GM12878 (cell line): Measurements from ENCODE around the gene GSE1. TPM values are rescaled to one million over a fixed set of nuclear protein-coding genes. Genes with fewer than 3 reads are reported as not detected.

Experiments
- ATAC-seq: fragments of 200-7000 bp; cut with Tn5 transposase; 3 replicates; pipeline ENCODE4 v1.9.1; 2020; ENCODE audit warnings: mild to moderate bottlenecking, moderate library complexity
- BruUV-seq: library from RNA; stranded (reverse); fragments of 400-500 nt; replicated peaks from 2 replicates; lab custom pipeline; 2021; lab: Mats Ljungman, UMichigan
- CTCF ChIA-PET: fragments of 300-600 bp; sonication (Branson Sonifier 250); formaldehyde crosslinking; extraction: SDS; loops from one replicate; lab custom pipeline; 2021; ENCODE audit warnings: inconsistent platforms; lab: Yijun Ruan, JAX
- POLR2A ChIA-PET: fragments of 350-600 bp; formaldehyde crosslinking; extraction: SDS; loops from one replicate; lab custom pipeline; 2021; ENCODE audit warnings: inconsistent platforms; lab: Charles Lee
- RAD21 ChIA-PET: fragments of 300-600 bp; sonication (Branson Sonifier 250); formaldehyde crosslinking; loops from one replicate; lab custom pipeline; 2023; ENCODE audit warnings: antibody characterized with exemption; ENCODE audit not compliant: unreplicated experiment; lab: Charles Lee
- SMC1A ChIA-PET: fragments of 300-600 bp; sonication (Branson Sonifier 250); formaldehyde crosslinking; loops from one replicate; lab custom pipeline; 2023; ENCODE audit not compliant: unreplicated experiment, uncharacterized antibody; lab: Charles Lee
- DNase-seq: peaks from one replicate; pipeline ENCODE4 v3.0.0-alpha.2; 2011; ENCODE audit warnings: low read depth, low spot score
- FAIRE-seq: peaks from 3 replicates; lab custom pipeline; 2011; peaks lifted over from hg19 to GRCh38; lab: Jason Lieb, UNC
- H2AFZ ChIP-seq: 2 replicates; pipeline ENCODE4 v1.6.0; 2011; ENCODE audit warnings: low read depth, low read length, control low read depth; ENCODE audit not compliant: control insufficient read depth
- H3K27ac ChIP-seq: 2 replicates; pipeline ENCODE4 v1.5.1; 2011; ENCODE audit warnings: control low read depth; ENCODE audit not compliant: control insufficient read depth, insufficient read depth
- H3K27me3 ChIP-seq, 2 experiments: replicated peaks in 1 of 2; 2 replicates each; pipeline versions ENCODE4 v1.6.0 to v1.6.1; 2011; ENCODE audit warnings: low read length in 1 of 2; ENCODE audit not compliant: control insufficient read depth in 2 of 2, insufficient read depth in 2 of 2
- H3K36me3 ChIP-seq, 2 experiments: 2 replicates each; pipeline ENCODE4 v1.5.1; 2011; ENCODE audit warnings: low read length in 1 of 2; ENCODE audit not compliant: control insufficient read depth in 2 of 2, insufficient read depth in 2 of 2
- H3K4me1 ChIP-seq: 2 replicates; pipeline ENCODE4 v1.6.1; 2011; ENCODE audit warnings: mild to moderate bottlenecking, low read length, moderate library complexity, mixed read lengths; ENCODE audit not compliant: control insufficient read depth, insufficient read depth
- H3K4me2 ChIP-seq: 2 replicates; pipeline ENCODE4 v1.6.0; 2011; ENCODE audit warnings: control low read depth; ENCODE audit not compliant: control insufficient read depth, insufficient read depth
- H3K4me3 ChIP-seq: fragments of 200-600 bp; sonication (generic); 2 replicates; pipeline ENCODE4 v1.5.1; 2016
- H3K79me2 ChIP-seq: 2 replicates; pipeline ENCODE4 v1.6.0; 2011; ENCODE audit warnings: low read length; ENCODE audit not compliant: control insufficient read depth, insufficient read depth
- H3K9ac ChIP-seq: 2 replicates; pipeline ENCODE4 v1.8.0; 2011; ENCODE audit warnings: low read length, control low read depth, mixed read lengths; ENCODE audit not compliant: control insufficient read depth, insufficient read depth
- H3K9me3 ChIP-seq: replicated peaks from 3 replicates; pipeline ENCODE4 v1.5.1; 2011; ENCODE audit warnings: mild to moderate bottlenecking, low read length; ENCODE audit not compliant: control insufficient read depth, insufficient read depth
- H4K20me1 ChIP-seq: 2 replicates; pipeline ENCODE4 v1.6.0; 2011; ENCODE audit not compliant: control insufficient read depth, insufficient read depth
- ATF3 ChIP-seq: IDR thresholded peaks from 2 replicates; pipeline ENCODE4 v1.6.1; 2011; ENCODE audit warnings: low read depth, mild to moderate bottlenecking, low read length, moderate library complexity, borderline replicate concordance; ENCODE audit errors: extremely low read depth
- BACH1 ChIP-seq: fragments of 450-650 bp; IDR thresholded peaks from 2 replicates; pipeline ENCODE4 v1.6.1; 2017; ENCODE audit warnings: mild to moderate bottlenecking, borderline replicate concordance
- BMI1 ChIP-seq: fragments of 450-650 bp; IDR thresholded peaks from 2 replicates; pipeline ENCODE4 v1.6.1; 2016; ENCODE audit warnings: mild to moderate bottlenecking, moderate library complexity, borderline replicate concordance
- CBX3 ChIP-seq: fragments of 200-600 bp; sonication (generic); IDR thresholded peaks from 2 replicates; pipeline ENCODE4 v1.6.1; 2016; ENCODE audit warnings: low read depth, borderline replicate concordance
- CREM ChIP-seq: IDR thresholded peaks from 2 replicates; pipeline ENCODE4 v1.6.1; 2014; ENCODE audit warnings: antibody characterized with exemption, low read depth
- DPF2 ChIP-seq: fragments of 450-650 bp; IDR thresholded peaks from 2 replicates; pipeline ENCODE4 v1.6.1; 2017; ENCODE audit warnings: mild to moderate bottlenecking
- E4F1 ChIP-seq: fragments of 450-650 bp; IDR thresholded peaks from 2 replicates; pipeline ENCODE4 v1.6.1; 2018; ENCODE audit warnings: borderline replicate concordance, mild to moderate bottlenecking; ENCODE audit not compliant: partially characterized antibody
- ETV6 ChIP-seq, 2 experiments: fragments of 450-650 bp in 1 of 2; IDR thresholded peaks in 1 of 2; conservative IDR thresholded peaks in 1 of 2; 2 replicates each; pipeline ENCODE4 v1.6.1; 2014; ENCODE audit warnings: antibody characterized with exemption in 1 of 2, borderline replicate concordance in 1 of 2, low read depth in 1 of 2, mild to moderate bottlenecking in 1 of 2, moderate library complexity in 1 of 2
- GABPA ChIP-seq: IDR thresholded peaks from 2 replicates; pipeline ENCODE4 v1.6.1; 2014; ENCODE audit warnings: antibody characterized with exemption, low read depth, mild to moderate bottlenecking, inconsistent platforms
- JUND ChIP-seq: IDR thresholded peaks from 2 replicates; pipeline ENCODE4 v1.6.1; 2012; ENCODE audit warnings: low read depth, mild to moderate bottlenecking, low read length, improper control_type of control experiment, moderate library complexity
- PAX8 ChIP-seq: fragments of 450-650 bp; IDR thresholded peaks from 2 replicates; pipeline ENCODE4 v1.6.1; 2017; ENCODE audit warnings: mild to moderate bottlenecking, moderate library complexity
- PML ChIP-seq: IDR thresholded peaks from 2 replicates; pipeline ENCODE4 v1.6.1; 2012; ENCODE audit warnings: low read length, inconsistent platforms
- RAD51 ChIP-seq: fragments of 450-650 bp; IDR thresholded peaks from 2 replicates; pipeline ENCODE4 v1.6.1; 2016; ENCODE audit warnings: moderate library complexity, mild to moderate bottlenecking, inconsistent platforms
- SMAD1 ChIP-seq: fragments of 450-650 bp; IDR thresholded peaks from 2 replicates; pipeline ENCODE4 v1.6.1; 2018; ENCODE audit warnings: mild to moderate bottlenecking, low read depth; ENCODE audit not compliant: partially characterized antibody
- SMAD5 ChIP-seq: IDR thresholded peaks from 2 replicates; pipeline ENCODE4 v1.6.1; 2016; ENCODE audit warnings: antibody characterized with exemption, low read depth
- TARDBP ChIP-seq: IDR thresholded peaks from 2 replicates; pipeline ENCODE4 v1.6.1; 2016; ENCODE audit warnings: borderline replicate concordance
- TCF3 ChIP-seq: IDR thresholded peaks from 2 replicates; pipeline ENCODE4 v1.6.1; 2012; ENCODE audit warnings: low read depth, mild to moderate bottlenecking, low read length, borderline replicate concordance; ENCODE audit not compliant: insufficient read depth
- TCF7 ChIP-seq: IDR thresholded peaks from 2 replicates; pipeline ENCODE4 v1.6.1; 2014; ENCODE audit warnings: antibody characterized with exemption, borderline replicate concordance
- ZNF384 ChIP-seq: IDR thresholded peaks from 2 replicates; pipeline ENCODE4 v1.6.1; 2012; ENCODE audit warnings: low read depth, mild to moderate bottlenecking, low read length, improper control_type of control experiment, borderline replicate concordance
- WGBS: methylation state at CpG from one replicate; pipeline ENCODE4 v1.1.6; 2016; ENCODE audit warnings: low lambda C conversion rate; ENCODE audit not compliant: insufficient replicate concordance, insufficient coverage; ENCODE audit errors: missing lambda C conversion rate; 5-methylcytosine and 5-hydroxymethylcytosine counted together
- in situ Hi-C: fragments of 300-500 bp; cut with MboI; formaldehyde crosslinking; loops from 9 replicates; pipeline ENCODE4 v1.14.3; 2018; ENCODE audit warnings: mixed read lengths
- intact Hi-C: fragments of 100-400 bp; cut with micrococcal nuclease; formaldehyde crosslinking; loops from one replicate; pipeline ENCODE4 v1.14.2; 2022; ENCODE audit not compliant: unreplicated experiment
- polyA plus RNA-seq, 11 experiments: library from polyadenylated mRNA; depleted of rRNA in 4 of 11; unstranded in 6 of 11; stranded (reverse) in 5 of 11; fragments of >200 nt; fragmentation: Nextera tagmentation in 4 of 11; fragmentation: Illumina TruSeq in 1 of 11; extraction: Ambion mirVana in 4 of 11; extraction: Trizol in 1 of 11; gene quantifications; 1 replicate in 1 of 11; 2 replicates in 10 of 11; pipeline versions ENCODE4 v1.2.1 to v1.2.3, GENCODE V29; 2011 to 2016; ENCODE audit warnings: inconsistent platforms in 2 of 11, missing spikeins in 2 of 11, low read depth in 1 of 11
- total RNA-seq, 4 experiments: library from RNA; depleted of rRNA in 3 of 4; stranded (reverse); fragments of >200 nt in 3 of 4; fragmentation: Illumina TruSeq in 1 of 4; extraction: Trizol in 1 of 4; gene quantifications; 2 replicates each; pipeline versions ENCODE4 v1.2.1 to v1.2.3, GENCODE V29; 2013 to 2021

GSE1 gene
- total and polyA plus RNA-seq, 10 of the 15 experiments (the other 5 are each of a cell fraction or from before 2014, with no cell fraction given) = 4.6 to 58.7 (median 18.2) TPM

- TF ChIP-seq BACH1 (no peak), DPF2 (no peak), CREM (no peak)
Measured at GRCh38 chr16:85573045-85573695, 40.0 kb upstream of the GSE1 start (continued).

- Histone ChIP-seq H3K9me3 (no peaks in the 10 kb centered on the region), H4K20me1 (peaks cover 7% of the 10 kb centered on the region), H3K9ac (no peak overlapping the region), H3K4me3 (no peak overlapping the region), H3K36me3 (peaks cover 0 to 8% of the 10 kb centered on the region in 2 experiments; a peak in 3 of 4 replicates), H2AFZ (no peak overlapping the region), H3K4me1 (peaks cover 35% of the 10 kb centered on the region), H3K79me2 (peaks cover 67% of the 10 kb centered on the region), H3K4me2 (no peak overlapping the region), H3K27me3 (no peaks in the 10 kb centered on the region), H3K27ac (no peak overlapping the region)
- no peak for ATAC-seq
- in situ Hi-C loops (loop anchor here (25.0 kb wide), 1 partner anchor 962 kb away; the partner anchor contains the start of gene COTL1), intact Hi-C loops (no loop called here)
- ChIA-PET RAD21 (no interaction called here), SMC1A (interaction anchor here (0.7 kb wide), 1 partner anchor 53 kb away, joined by 3 read pairs; no protein-coding TSS in a partner anchor), CTCF (interaction anchor here (1.1 to 1.2 kb wide), 3 partner anchors 17 to 153 kb away, joined by 3 read pairs; no protein-coding TSS in a partner anchor), POLR2A (interaction anchor here (0.9 kb wide), 1 partner anchor 17 kb away, joined by 3 read pairs; no protein-coding TSS in a partner anchor)
- 91% methylated on average over 37 of the region's 37 CpGs for WGBS
- FAIRE-seq = no peak
- no TSS peak for BruUV-seq
- DNase-seq = no peak
- TF ChIP-seq TARDBP = no peak
- TF ChIP-seq PAX8 = no peak
- TF ChIP-seq ETV6 (conservative IDR thresholded peaks at IDR 0.05 in 1 of 2, IDR thresholded peaks at IDR 0.05 in 1 of 2; ENCODE audit: borderline replicate concordance in 1 of 2, low read depth in 1 of 2) = no peak
- TF ChIP-seq CBX3 = no peak
- no peak for TF ChIP-seq GABPA
- TF ChIP-seq E4F1 = no peak
- TF ChIP-seq SMAD5 = no peak
- no peak for TF ChIP-seq SMAD1
- TF ChIP-seq ZNF384 = no peak
- TF ChIP-seq PML = no peak
- TF ChIP-seq BMI1 = no peak
- no peak for TF ChIP-seq RAD51
- TF ChIP-seq JUND = no peak
- TF ChIP-seq ATF3 = no peak
- TF ChIP-seq TCF3 = no peak
- TF ChIP-seq TCF7 = no peak
Measured at GRCh38 chr16:85573696-85574641, 39.2 kb upstream of the GSE1 start.
